H9 (cell line): ENCODE measurements around the gene NOP56. TPM values are rescaled to one million over a fixed set of nuclear protein-coding genes. Genes with fewer than 3 reads are reported as not detected.
A peak's percentile ranks its signal among the peaks of the same experiment; 100 is the strongest.

Experiments used
- DNase-seq: peaks from one replicate; pipeline ENCODE4 v3.0.0-alpha.2; 2017
- H2AFZ ChIP-seq: one replicate; pipeline ENCODE4 v1.6.1; 2013; ENCODE audit warnings: mild to moderate bottlenecking, low read length, control low read depth, moderate library complexity
- H2AK5ac ChIP-seq: 2 replicates; pipeline ENCODE4 v1.6.1; 2013; ENCODE audit warnings: low read length, control low read depth, mixed read lengths; ENCODE audit not compliant: insufficient read length
- H2BK120ac ChIP-seq: one replicate; pipeline ENCODE4 v1.6.1; 2013; ENCODE audit warnings: low read depth, mild to moderate bottlenecking, low read length, control low read depth, inconsistent platforms; ENCODE audit not compliant: poor library complexity, severe bottlenecking
- H2BK12ac ChIP-seq: 2 replicates; pipeline ENCODE4 v1.6.1; 2013; ENCODE audit warnings: low read length, control low read depth, mixed read lengths, low read depth; ENCODE audit not compliant: insufficient read length
- H2BK15ac ChIP-seq: 2 replicates; pipeline ENCODE4 v1.6.1; 2013; ENCODE audit warnings: low read depth, low read length, control low read depth
- H2BK20ac ChIP-seq: one replicate; pipeline ENCODE4 v1.6.1; 2013; ENCODE audit warnings: low read depth, mild to moderate bottlenecking, low read length, control low read depth, inconsistent platforms; ENCODE audit not compliant: poor library complexity, severe bottlenecking
- H2BK5ac ChIP-seq: 2 replicates; pipeline ENCODE4 v1.6.1; 2013; ENCODE audit warnings: low read length, control low read depth, mixed read lengths; ENCODE audit not compliant: insufficient read length
- H3K14ac ChIP-seq: 2 replicates; pipeline ENCODE4 v1.6.1; 2013; ENCODE audit warnings: low read length, control low read depth; ENCODE audit not compliant: insufficient read depth
- H3K18ac ChIP-seq: 2 replicates; pipeline ENCODE4 v1.6.1; 2013; ENCODE audit warnings: low read depth, mild to moderate bottlenecking, mixed read lengths, low read length, control low read depth; ENCODE audit not compliant: insufficient read length
- H3K23ac ChIP-seq: 2 replicates; pipeline ENCODE4 v1.6.1; 2013; ENCODE audit warnings: low read length, control low read depth, mixed read lengths, low read depth; ENCODE audit not compliant: insufficient read length
- H3K23me2 ChIP-seq: 2 replicates; pipeline ENCODE4 v1.6.1; 2013; ENCODE audit warnings: low read depth, mild to moderate bottlenecking, mixed read lengths, low read length, control low read depth; ENCODE audit not compliant: insufficient read length, poor library complexity, severe bottlenecking
- H3K27ac ChIP-seq: 2 replicates; pipeline ENCODE4 v1.5.1; 2013; ENCODE audit warnings: low read length, control low read depth, mixed read lengths, low read depth; ENCODE audit not compliant: insufficient read length
- H3K27me3 ChIP-seq: 2 replicates; pipeline ENCODE4 v1.6.1; 2013; ENCODE audit warnings: low read length, control low read depth, inconsistent platforms; ENCODE audit not compliant: insufficient read depth
- H3K4ac ChIP-seq: 2 replicates; pipeline ENCODE4 v1.6.1; 2013; ENCODE audit warnings: low read depth, mild to moderate bottlenecking, control low read depth, inconsistent platforms, low read length, moderate library complexity
- H3K4me1 ChIP-seq: 2 replicates; pipeline ENCODE4 v1.6.1; 2013; ENCODE audit warnings: low read length, control low read depth, inconsistent platforms; ENCODE audit not compliant: insufficient read depth
- H3K4me2 ChIP-seq: 2 replicates; pipeline ENCODE4 v1.6.1; 2013; ENCODE audit warnings: low read length, control low read depth, mixed read lengths; ENCODE audit not compliant: insufficient read length, insufficient read depth
- H3K56ac ChIP-seq: 2 replicates; pipeline ENCODE4 v1.6.1; 2013; ENCODE audit warnings: low read depth, mild to moderate bottlenecking, mixed read lengths, low read length, control low read depth; ENCODE audit not compliant: insufficient read length
- H3K79me1 ChIP-seq: 2 replicates; pipeline ENCODE4 v1.6.1; 2013; ENCODE audit warnings: low read depth, mild to moderate bottlenecking, moderate library complexity, low read length, control low read depth, inconsistent platforms; ENCODE audit not compliant: insufficient read depth, poor library complexity, severe bottlenecking
- H3K79me2 ChIP-seq: 2 replicates; pipeline ENCODE4 v1.6.1; 2013; ENCODE audit warnings: low read length, control low read depth, inconsistent platforms; ENCODE audit not compliant: insufficient read depth
- H3K9ac ChIP-seq: 2 replicates; pipeline ENCODE4 v1.6.1; 2013; ENCODE audit warnings: low read length, control low read depth, mixed read lengths; ENCODE audit not compliant: insufficient read length; ENCODE audit errors: extremely low read depth
- H3K9me3 ChIP-seq: one replicate; pipeline ENCODE4 v1.6.1; 2013; ENCODE audit warnings: low read depth, low read length, inconsistent platforms; ENCODE audit not compliant: control insufficient read depth
- H3T11ph ChIP-seq: one replicate; pipeline ENCODE4 v1.6.1; 2013; ENCODE audit warnings: mild to moderate bottlenecking, low read length, control low read depth, inconsistent platforms
- H4K20me1 ChIP-seq: one replicate; pipeline ENCODE4 v1.6.1; 2013; ENCODE audit not compliant: control insufficient read depth, insufficient read length, insufficient read depth
- H4K5ac ChIP-seq: 2 replicates; pipeline ENCODE4 v1.6.1; 2013; ENCODE audit warnings: low read depth, mild to moderate bottlenecking, mixed read lengths, low read length, control low read depth; ENCODE audit not compliant: insufficient read length
- H4K8ac ChIP-seq: replicated peaks from 2 replicates; pipeline ENCODE4 v1.6.1; 2013; ENCODE audit warnings: low read length, control low read depth, mixed read lengths, low read depth; ENCODE audit not compliant: insufficient read length
- H4K91ac ChIP-seq: 2 replicates; pipeline ENCODE4 v1.6.1; 2013; ENCODE audit warnings: low read depth, mild to moderate bottlenecking, moderate library complexity, mixed read lengths, low read length, control low read depth; ENCODE audit not compliant: insufficient read length
- H3K27ac Mint-ChIP-seq, 3 experiments: 2 replicates in 2 of 3; 3 replicates in 1 of 3; pipeline ENCODE4 v1.8.0; 2020 to 2021; ENCODE audit warnings: mixed read lengths in 3 of 3, mild to moderate bottlenecking in 1 of 3, moderate library complexity in 1 of 3
- H3K27me3 Mint-ChIP-seq: 2 replicates; pipeline ENCODE4 v1.8.0; 2021; ENCODE audit warnings: low read depth, mild to moderate bottlenecking, moderate library complexity, mixed read lengths
- H3K36me3 Mint-ChIP-seq, 3 experiments: 2 replicates in 2 of 3; 3 replicates in 1 of 3; pipeline ENCODE4 v1.8.0; 2020 to 2021; ENCODE audit warnings: low read depth in 3 of 3, mixed read lengths in 3 of 3; ENCODE audit not compliant: insufficient read depth in 1 of 3
- H3K4me1 Mint-ChIP-seq, 2 experiments: 2 replicates each; pipeline ENCODE4 v1.8.0; 2020; ENCODE audit warnings: mixed read lengths in 2 of 2
- H3K4me3 Mint-ChIP-seq, 2 experiments: 2 replicates in 1 of 2; 3 replicates in 1 of 2; pipeline ENCODE4 v1.8.0; 2020 to 2021; ENCODE audit warnings: mild to moderate bottlenecking in 2 of 2, mixed read lengths in 2 of 2, moderate library complexity in 1 of 2
- H3K9me3 Mint-ChIP-seq, 2 experiments: 2 replicates in 1 of 2; 3 replicates in 1 of 2; pipeline ENCODE4 v1.8.0; 2020; ENCODE audit warnings: mild to moderate bottlenecking in 2 of 2, mixed read lengths in 2 of 2, moderate library complexity in 1 of 2
- WGBS: extraction: QIAGEN DNeasy Blood & Tissue Kit; methylation state at CpG from one replicate; pipeline ENCODE4 v1.1.7; 2013; ENCODE audit warnings: missing lambda C conversion rate, low lambda C conversion rate, mixed read lengths; ENCODE audit not compliant: insufficient read length; ENCODE audit errors: extremely low coverage; 5-methylcytosine and 5-hydroxymethylcytosine counted together
- total RNA-seq: library from RNA; stranded (reverse); gene quantifications from 2 replicates; pipeline ENCODE4 v1.2.1, GENCODE V29; 2021
- TF ChIP-seq, protein P1 (sequence below): fragments of 200-600 bp; sonication (generic); conservative IDR thresholded peaks from 3 replicates; pipeline ENCODE4 v1.8.0; 2021; ENCODE audit warnings: antibody characterized with exemption, mild to moderate bottlenecking

Gene NOP56
- total RNA-seq, 1 experiment from 2014 or later: 774 TPM

DNA sequence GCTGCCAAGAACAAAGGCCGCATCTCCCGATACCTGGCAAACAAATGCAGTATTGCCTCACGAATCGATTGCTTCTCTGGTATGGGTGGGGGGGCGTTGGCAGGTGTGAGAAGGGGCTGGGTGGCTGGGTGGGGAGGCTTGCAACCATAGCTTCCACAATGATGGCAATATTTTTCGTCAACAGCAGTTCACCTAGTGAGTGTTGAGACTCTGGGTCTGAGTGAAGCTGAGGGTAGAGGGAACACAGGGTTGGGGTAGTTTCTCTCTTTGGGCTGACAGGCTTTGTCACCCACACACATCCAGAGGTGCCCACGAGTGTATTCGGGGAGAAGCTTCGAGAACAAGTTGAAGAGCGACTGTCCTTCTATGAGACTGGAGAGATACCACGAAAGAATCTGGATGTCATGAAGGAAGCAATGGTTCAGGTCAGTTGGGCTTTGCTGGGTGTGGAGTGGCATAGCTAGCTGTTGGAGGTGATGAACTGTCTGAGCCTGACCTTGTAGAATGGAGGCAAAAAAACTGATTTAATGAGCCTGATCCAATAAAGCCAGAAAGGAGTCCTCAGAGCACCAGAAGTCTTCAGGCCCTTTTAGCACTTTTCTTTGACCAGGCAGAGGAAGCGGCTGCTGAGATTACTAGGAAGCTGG lies 4.2 kb downstream of the NOP56 start:
- no peak overlapping the region for H2AK5ac ChIP-seq
- H3K9ac ChIP-seq: no peak overlapping the region
- no peak overlapping the region for H2BK120ac ChIP-seq
- H4K20me1 ChIP-seq: no peaks in the 10 kb centered on the region
- TF ChIP-seq, protein P1, sequence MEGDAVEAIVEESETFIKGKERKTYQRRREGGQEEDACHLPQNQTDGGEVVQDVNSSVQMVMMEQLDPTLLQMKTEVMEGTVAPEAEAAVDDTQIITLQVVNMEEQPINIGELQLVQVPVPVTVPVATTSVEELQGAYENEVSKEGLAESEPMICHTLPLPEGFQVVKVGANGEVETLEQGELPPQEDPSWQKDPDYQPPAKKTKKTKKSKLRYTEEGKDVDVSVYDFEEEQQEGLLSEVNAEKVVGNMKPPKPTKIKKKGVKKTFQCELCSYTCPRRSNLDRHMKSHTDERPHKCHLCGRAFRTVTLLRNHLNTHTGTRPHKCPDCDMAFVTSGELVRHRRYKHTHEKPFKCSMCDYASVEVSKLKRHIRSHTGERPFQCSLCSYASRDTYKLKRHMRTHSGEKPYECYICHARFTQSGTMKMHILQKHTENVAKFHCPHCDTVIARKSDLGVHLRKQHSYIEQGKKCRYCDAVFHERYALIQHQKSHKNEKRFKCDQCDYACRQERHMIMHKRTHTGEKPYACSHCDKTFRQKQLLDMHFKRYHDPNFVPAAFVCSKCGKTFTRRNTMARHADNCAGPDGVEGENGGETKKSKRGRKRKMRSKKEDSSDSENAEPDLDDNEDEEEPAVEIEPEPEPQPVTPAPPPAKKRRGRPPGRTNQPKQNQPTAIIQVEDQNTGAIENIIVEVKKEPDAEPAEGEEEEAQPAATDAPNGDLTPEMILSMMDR: no peak
- H3K36me3 Mint-ChIP-seq: peaks cover 66 to 90% (median 83%) of the 10 kb centered on the region in 3 experiments
- no peak overlapping the region for H3K14ac ChIP-seq
- no peak overlapping the region for H3K4ac ChIP-seq
- no peaks in the 10 kb centered on the region for H3K27me3 ChIP-seq
- H4K91ac ChIP-seq: no peak overlapping the region
- H2BK20ac ChIP-seq: no peak overlapping the region
- no peak overlapping the region for H3K4me2 ChIP-seq
- peaks cover 11% of the 10 kb centered on the region for H3K79me1 ChIP-seq
- H3K23me2 ChIP-seq: peaks cover 9% of the 10 kb centered on the region
- H4K5ac ChIP-seq: no peak overlapping the region
- peak overlapping the region in 2 of 3 experiments; percentile 37 to 56; a peak in 4 of 7 replicates for H3K27ac Mint-ChIP-seq
- peaks cover 17% of the 10 kb centered on the region for H3K79me2 ChIP-seq
- H3K4me1 Mint-ChIP-seq: peaks cover 15 to 18% of the 10 kb centered on the region in 2 experiments
- DNase-seq: no peak
- no peak overlapping the region for H2BK5ac ChIP-seq
- no peak overlapping the region for H4K8ac ChIP-seq
- H3K18ac ChIP-seq: no peak overlapping the region
- no peaks in the 10 kb centered on the region; the same call in 1 of the 2 replicates for H3K4me1 ChIP-seq
- no peak overlapping the region for H2AFZ ChIP-seq
- no peak overlapping the region for H3K23ac ChIP-seq
- no peak overlapping the region for H3K56ac ChIP-seq
- H2BK15ac ChIP-seq: no peak overlapping the region
- H3K27ac ChIP-seq: no peak overlapping the region
- H3K9me3 ChIP-seq: no peaks in the 10 kb centered on the region
- H3K4me3 Mint-ChIP-seq: peak overlapping the region; percentile 13 to 25; a peak in 3 of 5 replicates
- no peaks in the 10 kb centered on the region for H3K9me3 Mint-ChIP-seq
- H2BK12ac ChIP-seq: no peak overlapping the region
- H3K27me3 Mint-ChIP-seq: peaks cover 3% of the 10 kb centered on the region; the same call in 1 of the 2 replicates
- no peak overlapping the region for H3T11ph ChIP-seq
- no CpG with 5 or more reads among the region's 12 CpGs for WGBS
